Measurements from ENCODE around the gene MCF2L.
A peak's percentile ranks its signal among the peaks of the same experiment; 100 is the strongest.

The MCF2L gene

GRCh38 chr13:113041293-113041690 is 72.3 kb downstream of the MCF2L start:
- Histone ChIP-seq H3K4me2 (ENCODE audit: low read length, poor library complexity, severe bottlenecking) (no peak overlapping the region), H3K4ac (ENCODE audit: low read depth in 1 of 2, low read length in 2 of 2) (no peak overlapping the region), H3K4me1 (ENCODE audit: control insufficient read depth, insufficient read depth, low read depth, low read length) (peaks cover 3% of the 10 kb centered on the region), H2AFZ (ENCODE audit: low read depth, low read length) (no peak overlapping the region), H2BK15ac (ENCODE audit: low read depth, poor library complexity, severe bottlenecking) (no peak overlapping the region), H3K9me3 (ENCODE audit: control insufficient read depth, low read length) (no peaks in the 10 kb centered on the region), H4K8ac (ENCODE audit: low read length) (no peak overlapping the region), H2AK5ac (ENCODE audit: low read length, severe bottlenecking) (no peak overlapping the region), H2BK12ac (ENCODE audit: low read length in 2 of 2) (no peak overlapping the region), H2BK120ac (ENCODE audit: low read depth, low read length) (no peak overlapping the region), H3K27me3 (ENCODE audit: control insufficient read depth in 1 of 2, insufficient read depth in 1 of 2, low read length in 2 of 2) (peaks cover 23 to 31% of the 10 kb centered on the region in 2 experiments), H2BK5ac (ENCODE audit: low read depth, low read length, poor library complexity, severe bottlenecking) (no peak overlapping the region), H3K23ac (ENCODE audit: low read length in 2 of 2) (no peak overlapping the region), H3K9ac (ENCODE audit: low read length) (peak overlapping the region; percentile 30), H3K4me3 (ENCODE audit: insufficient read depth in 1 of 2, low read depth in 1 of 2, low read length in 2 of 2) (no peak overlapping the region), H3K79me1 (replicated peaks; ENCODE audit: low read length, poor library complexity, severe bottlenecking) (no peaks in the 10 kb centered on the region), H3K36me3 (ENCODE audit: control insufficient read depth in 1 of 2, insufficient read depth in 2 of 2, low read depth in 1 of 2, low read length in 2 of 2) (no peaks in the 10 kb centered on the region), H4K91ac (ENCODE audit: low read length) (no peak overlapping the region), H3K27ac (ENCODE audit: low read length, poor library complexity, severe bottlenecking) (no peak overlapping the region), H3K14ac (ENCODE audit: low read length in 2 of 2) (no peak overlapping the region), H3K18ac (ENCODE audit: low read depth in 1 of 2, low read length in 2 of 2) (no peak overlapping the region)
- WGBS = 89% methylated on average over 11 of the region's 11 CpGs
- DNase-seq = no peak

- WGBS = 86% methylated on average over 15 of the region's 15 CpGs
- H3K4me2 ChIP-seq (ENCODE audit: low read length, poor library complexity, severe bottlenecking) = no peak overlapping the region
Measured at GRCh38 chr13:113041896-113042295, 72.9 kb downstream of the MCF2L start.

GRCh38 chr13:113042456-113042855 is 73.4 kb downstream of the MCF2L start:
- no peak for DNase-seq
- Histone ChIP-seq H3K27me3 (ENCODE audit: control insufficient read depth in 1 of 2, insufficient read depth in 1 of 2, low read length in 2 of 2) (peaks cover 34 to 35% of the 10 kb centered on the region in 2 experiments), H3K36me3 (ENCODE audit: control insufficient read depth in 1 of 2, insufficient read depth in 2 of 2, low read depth in 1 of 2, low read length in 2 of 2) (no peaks in the 10 kb centered on the region), H4K91ac (ENCODE audit: low read length) (no peak overlapping the region), H3K9me3 (ENCODE audit: control insufficient read depth, low read length) (no peaks in the 10 kb centered on the region), H3K79me1 (replicated peaks; ENCODE audit: low read length, poor library complexity, severe bottlenecking) (no peaks in the 10 kb centered on the region), H2BK12ac (ENCODE audit: low read length in 2 of 2) (no peak overlapping the region), H4K8ac (ENCODE audit: low read length) (no peak overlapping the region), H3K14ac (ENCODE audit: low read length in 2 of 2) (no peak overlapping the region), H3K9ac (ENCODE audit: low read length) (no peak overlapping the region), H3K4me1 (ENCODE audit: control insufficient read depth, insufficient read depth, low read depth, low read length) (peaks cover 3% of the 10 kb centered on the region), H3K18ac (ENCODE audit: low read depth in 1 of 2, low read length in 2 of 2) (no peak overlapping the region), H2AFZ (ENCODE audit: low read depth, low read length) (no peak overlapping the region), H3K23ac (ENCODE audit: low read length in 2 of 2) (peak overlapping the region in 1 of 2 experiments; percentile 73), H3K27ac (ENCODE audit: low read length, poor library complexity, severe bottlenecking) (no peak overlapping the region), H2BK120ac (ENCODE audit: low read depth, low read length) (no peak overlapping the region), H3K4me3 (ENCODE audit: insufficient read depth in 1 of 2, low read depth in 1 of 2, low read length in 2 of 2) (no peak overlapping the region), H2BK15ac (ENCODE audit: low read depth, poor library complexity, severe bottlenecking) (no peak overlapping the region), H2BK5ac (ENCODE audit: low read depth, low read length, poor library complexity, severe bottlenecking) (no peak overlapping the region), H3K4ac (ENCODE audit: low read depth in 1 of 2, low read length in 2 of 2) (no peak overlapping the region), H2AK5ac (ENCODE audit: low read length, severe bottlenecking) (no peak overlapping the region), H3K4me2 (ENCODE audit: low read length, poor library complexity, severe bottlenecking) (no peak overlapping the region)
- WGBS = 95% methylated on average over 20 of the region's 20 CpGs

More at GRCh38 chr13:113041896-113042295, 72.9 kb downstream of the MCF2L start:
- Histone ChIP-seq H3K23ac (ENCODE audit: low read length in 2 of 2) (no peak overlapping the region), H4K91ac (ENCODE audit: low read length) (no peak overlapping the region), H4K8ac (ENCODE audit: low read length) (no peak overlapping the region), H3K18ac (ENCODE audit: low read depth in 1 of 2, low read length in 2 of 2) (no peak overlapping the region), H3K4me1 (ENCODE audit: control insufficient read depth, insufficient read depth, low read depth, low read length) (peaks cover 3% of the 10 kb centered on the region), H3K4ac (ENCODE audit: low read depth in 1 of 2, low read length in 2 of 2) (no peak overlapping the region), H3K27me3 (ENCODE audit: control insufficient read depth in 1 of 2, insufficient read depth in 1 of 2, low read length in 2 of 2) (peaks cover 29 to 34% of the 10 kb centered on the region in 2 experiments), H3K79me1 (replicated peaks; ENCODE audit: low read length, poor library complexity, severe bottlenecking) (no peaks in the 10 kb centered on the region), H3K9ac (ENCODE audit: low read length) (peak overlapping the region; percentile 30), H2BK5ac (ENCODE audit: low read depth, low read length, poor library complexity, severe bottlenecking) (no peak overlapping the region), H2BK15ac (ENCODE audit: low read depth, poor library complexity, severe bottlenecking) (no peak overlapping the region), H3K9me3 (ENCODE audit: control insufficient read depth, low read length) (no peaks in the 10 kb centered on the region), H3K36me3 (ENCODE audit: control insufficient read depth in 1 of 2, insufficient read depth in 2 of 2, low read depth in 1 of 2, low read length in 2 of 2) (no peaks in the 10 kb centered on the region), H3K14ac (ENCODE audit: low read length in 2 of 2) (no peak overlapping the region), H2AK5ac (ENCODE audit: low read length, severe bottlenecking) (no peak overlapping the region), H3K27ac (ENCODE audit: low read length, poor library complexity, severe bottlenecking) (no peak overlapping the region), H2BK120ac (ENCODE audit: low read depth, low read length) (no peak overlapping the region), H2AFZ (ENCODE audit: low read depth, low read length) (no peak overlapping the region), H2BK12ac (ENCODE audit: low read length in 2 of 2) (no peak overlapping the region), H3K4me3 (ENCODE audit: insufficient read depth in 1 of 2, low read depth in 1 of 2, low read length in 2 of 2) (no peak overlapping the region)
- no peak for DNase-seq

GRCh38 chr13:113043001-113043630 is 74.1 kb downstream of the MCF2L start:
- H3K27me3 ChIP-seq (ENCODE audit: control insufficient read depth in 1 of 2, insufficient read depth in 1 of 2, low read length in 2 of 2) = peaks cover 34 to 40% of the 10 kb centered on the region in 2 experiments
- no peak overlapping the region for H3K18ac ChIP-seq (ENCODE audit: low read depth in 1 of 2, low read length in 2 of 2)
- H3K36me3 ChIP-seq (ENCODE audit: control insufficient read depth in 1 of 2, insufficient read depth in 2 of 2, low read depth in 1 of 2, low read length in 2 of 2) = no peaks in the 10 kb centered on the region
- H3K4ac ChIP-seq (ENCODE audit: low read depth in 1 of 2, low read length in 2 of 2) = no peak overlapping the region
- H3K4me1 ChIP-seq (ENCODE audit: control insufficient read depth, insufficient read depth, low read depth, low read length) = peaks cover 3% of the 10 kb centered on the region
- H2AFZ ChIP-seq (ENCODE audit: low read depth, low read length) = no peak overlapping the region
- no peak overlapping the region for H3K27ac ChIP-seq (ENCODE audit: low read length, poor library complexity, severe bottlenecking)
- H2BK5ac ChIP-seq (ENCODE audit: low read depth, low read length, poor library complexity, severe bottlenecking) = no peak overlapping the region
- H3K23ac ChIP-seq (ENCODE audit: low read length in 2 of 2) = no peak overlapping the region
- no peaks in the 10 kb centered on the region for H3K9me3 ChIP-seq (ENCODE audit: control insufficient read depth, low read length)
- H3K14ac ChIP-seq (ENCODE audit: low read length in 2 of 2) = no peak overlapping the region
- H3K4me3 ChIP-seq (ENCODE audit: insufficient read depth in 1 of 2, low read depth in 1 of 2, low read length in 2 of 2) = no peak overlapping the region
- no peak overlapping the region for H4K8ac ChIP-seq (ENCODE audit: low read length)
- DNase-seq = no peak
- H2BK15ac ChIP-seq (ENCODE audit: low read depth, poor library complexity, severe bottlenecking) = no peak overlapping the region
- no peak overlapping the region for H3K9ac ChIP-seq (ENCODE audit: low read length)
- no peak overlapping the region for H2BK120ac ChIP-seq (ENCODE audit: low read depth, low read length)
- WGBS = 85% methylated on average over 20 of the region's 20 CpGs
- H3K79me1 ChIP-seq (replicated peaks; ENCODE audit: low read length, poor library complexity, severe bottlenecking) = no peaks in the 10 kb centered on the region
- no peak overlapping the region for H3K4me2 ChIP-seq (ENCODE audit: low read length, poor library complexity, severe bottlenecking)
- H4K91ac ChIP-seq (ENCODE audit: low read length) = no peak overlapping the region
- no peak overlapping the region for H2AK5ac ChIP-seq (ENCODE audit: low read length, severe bottlenecking)
- H2BK12ac ChIP-seq (ENCODE audit: low read length in 2 of 2) = no peak overlapping the region

All from mesenchymal stem cell (in vitro differentiated cells and primary cell).